NCI-H2029 treated with DMSO at 0.1 percent for 48 hours (cell line): ENCODE data around the gene KHDC1.
"Not testable (repeated sequence)": the region's sequence is repeated elsewhere in the genome, so short reads cannot be mapped to it uniquely, and the experiment has no call there.

Source experiments
- DNase-seq: peaks from one replicate; lab custom pipeline; 2025; lab: John Stamatoyannopoulos, UW

Gene KHDC1, protein sequence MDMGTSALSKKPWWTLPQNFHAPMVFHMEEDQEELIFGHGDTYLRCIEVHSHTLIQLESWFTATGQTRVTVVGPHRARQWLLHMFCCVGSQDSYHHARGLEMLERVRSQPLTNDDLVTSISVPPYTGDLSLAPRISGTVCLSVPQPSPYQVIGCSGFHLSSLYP

DNA sequence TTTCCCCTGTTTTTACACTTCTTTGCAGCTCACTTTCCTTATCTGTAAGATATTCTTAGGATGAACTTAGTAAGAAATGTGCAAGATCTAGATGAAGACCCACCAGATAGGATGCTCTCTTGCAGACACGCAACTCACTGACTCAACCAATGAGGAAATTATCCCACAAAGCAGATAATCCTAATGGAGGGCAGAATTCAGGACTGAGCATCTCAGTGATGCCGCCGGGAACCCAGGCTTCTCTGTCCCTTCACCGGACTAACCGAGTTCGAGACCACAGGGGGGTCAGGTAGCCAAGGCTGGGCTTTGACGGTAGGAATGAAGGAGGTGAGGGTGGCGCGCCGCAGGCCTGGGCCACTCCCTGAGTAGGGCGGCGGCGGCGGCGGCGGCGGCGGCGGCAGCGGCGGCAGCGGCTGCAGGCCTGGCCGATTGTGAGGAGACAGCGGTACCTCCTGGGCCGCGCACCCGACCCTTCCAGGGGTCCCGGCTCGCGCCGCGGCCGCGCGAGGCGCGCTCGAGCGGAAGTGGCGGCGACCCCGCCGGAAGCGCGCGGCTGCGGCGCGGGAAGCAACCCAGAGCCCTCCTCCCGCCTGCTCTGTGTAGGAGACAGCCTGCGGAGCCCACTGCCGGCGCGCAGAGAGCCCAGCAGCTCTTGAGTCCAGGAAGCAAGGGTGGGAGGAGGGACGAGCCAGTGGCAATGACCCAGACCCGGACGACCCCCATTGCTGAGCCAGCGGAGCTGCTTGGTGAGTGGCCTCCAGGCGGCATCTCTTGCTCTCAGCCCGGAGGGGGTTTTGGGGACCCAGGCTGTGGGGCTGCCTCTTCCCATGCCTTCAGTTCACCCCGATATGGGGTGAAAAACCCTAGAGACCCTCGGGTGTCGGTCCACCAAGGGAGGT lies at the start of gene KHDC1:
TSS of gene KHDC1 (minus strand) at position 526 of the 899 bp plus-strand sequence. CDS start 20,679 bp downstream, outside the sequence.
- DNase-seq = peak; percentile 23

DNA sequence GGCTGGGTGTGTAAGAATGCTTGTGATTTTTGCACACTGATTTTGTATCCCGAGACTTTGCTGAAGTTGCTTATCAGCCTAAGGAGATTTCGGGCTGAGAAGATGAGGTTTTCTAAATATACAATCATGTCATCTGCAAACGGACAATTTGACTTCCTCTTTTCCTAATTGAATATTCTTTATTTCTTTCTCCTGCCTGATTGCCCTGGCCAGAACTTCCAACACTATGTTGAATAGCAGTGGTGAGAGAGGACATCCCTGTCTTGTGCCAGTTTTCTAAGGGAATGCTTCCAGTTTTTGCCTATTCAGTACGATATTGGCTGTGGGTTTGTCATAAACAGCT lies 47.5 kb upstream of the KHDC1 start:
- DNase-seq = not testable (repeated sequence)

DNA sequence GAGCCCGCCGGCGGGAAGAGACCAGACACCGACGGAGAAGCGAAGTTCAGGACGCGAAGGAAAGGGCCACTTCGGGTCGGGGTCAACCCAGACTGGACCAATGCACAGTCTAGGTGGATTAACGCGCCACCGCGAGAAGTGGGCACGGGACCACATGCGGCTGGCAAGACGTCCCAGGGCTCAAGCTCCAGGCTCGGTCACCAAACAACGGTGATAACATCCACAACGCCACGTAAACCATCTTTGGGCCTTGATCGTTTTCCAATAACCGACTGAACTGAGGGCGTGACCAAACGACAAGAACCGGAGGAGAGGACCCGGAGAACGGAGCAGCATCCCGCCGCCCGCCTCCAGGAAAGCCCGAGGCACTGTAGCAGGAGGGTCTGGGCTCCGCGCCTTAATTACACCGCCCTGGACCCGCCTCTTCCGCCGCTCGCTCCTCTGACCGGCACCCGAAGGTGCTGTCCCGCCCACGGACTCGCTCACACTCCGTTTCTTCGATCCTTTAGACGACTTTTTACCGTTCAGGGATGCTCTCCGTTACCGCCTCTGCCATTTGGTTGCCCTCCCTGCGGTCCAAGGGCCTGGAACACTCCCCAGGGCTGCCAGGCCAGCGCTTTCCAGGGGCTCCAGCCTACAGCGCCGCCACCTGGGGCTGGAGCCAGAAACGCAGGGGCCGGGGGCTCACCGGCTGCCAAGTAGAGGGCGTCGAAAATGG lies 46.9 kb upstream of the KHDC1 start:
- DNase-seq = peak; percentile 47

DNA sequence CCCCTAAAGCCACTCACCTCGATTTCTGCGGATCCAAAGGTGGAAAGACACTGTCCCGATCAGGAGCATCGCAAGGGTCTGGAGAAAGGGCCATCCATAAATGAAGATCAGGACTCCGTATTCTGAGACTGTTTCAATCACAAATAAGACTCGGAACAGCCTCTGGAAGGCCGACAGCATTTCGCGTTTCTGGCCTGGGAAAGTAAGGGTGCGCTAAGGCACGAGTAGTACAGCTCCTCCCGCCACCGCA lies 46.5 kb upstream of the KHDC1 start:
- DNase-seq = no peak

DNA sequence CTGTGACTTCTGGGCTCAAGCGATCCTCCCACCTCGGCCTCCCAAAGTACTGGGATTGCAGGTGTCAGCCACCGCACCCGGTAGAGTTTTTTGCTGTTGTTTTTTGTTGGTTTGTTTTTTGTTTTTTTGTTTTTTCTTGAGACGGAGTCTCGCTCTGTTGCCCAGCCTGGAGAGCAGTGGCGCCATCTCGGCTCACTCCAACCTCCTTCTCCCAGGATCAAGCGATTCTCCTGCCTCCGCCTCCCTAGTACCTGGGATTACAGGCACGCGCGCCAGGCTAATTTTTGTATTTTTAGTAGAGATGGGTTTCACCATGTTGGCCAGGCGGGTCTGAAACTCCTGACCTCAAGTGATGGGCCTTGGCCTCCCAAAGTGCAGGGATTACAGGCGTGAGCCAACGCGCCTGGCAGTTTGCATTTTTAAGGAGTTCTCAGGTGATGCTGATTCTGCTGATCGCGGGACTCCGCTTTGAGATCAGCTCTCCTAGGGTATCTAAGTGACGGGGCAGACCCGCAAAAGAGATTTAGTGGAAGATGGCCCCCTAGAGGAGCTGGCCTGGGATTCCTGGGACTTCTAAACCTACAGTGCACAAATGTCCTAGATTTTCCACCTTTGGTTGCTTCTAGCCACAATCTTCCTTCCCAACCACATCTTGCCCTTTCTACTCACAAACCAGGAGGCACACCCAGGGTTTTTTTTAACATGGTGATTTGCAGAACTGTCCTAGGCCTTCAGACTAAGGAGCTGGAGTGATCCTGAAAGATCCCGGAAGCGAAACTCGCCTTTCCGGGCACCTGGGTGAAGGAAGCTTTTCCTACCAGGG lies 45.9 kb upstream of the KHDC1 start:
- no peak for DNase-seq

DNA sequence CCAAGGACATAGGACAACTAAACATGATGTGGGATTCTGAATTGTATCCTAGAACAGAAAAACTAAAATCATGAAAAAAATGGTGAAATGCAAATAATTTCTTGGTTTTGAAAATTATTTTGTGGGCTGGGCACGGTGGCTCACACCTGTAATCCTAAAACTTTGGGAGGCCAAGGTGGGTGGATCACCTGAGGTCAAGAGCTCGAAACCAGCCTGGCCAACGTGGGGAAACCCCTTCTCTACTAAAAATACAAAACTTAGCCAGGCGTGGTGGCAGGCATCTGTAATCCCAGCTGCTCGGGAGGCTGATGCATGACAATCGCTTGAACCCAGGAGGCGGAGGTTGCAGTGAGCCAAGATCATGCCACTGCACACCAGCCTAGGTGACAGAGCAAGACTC lies 40.8 kb upstream of the KHDC1 start:
- not testable (repeated sequence) for DNase-seq

DNA sequence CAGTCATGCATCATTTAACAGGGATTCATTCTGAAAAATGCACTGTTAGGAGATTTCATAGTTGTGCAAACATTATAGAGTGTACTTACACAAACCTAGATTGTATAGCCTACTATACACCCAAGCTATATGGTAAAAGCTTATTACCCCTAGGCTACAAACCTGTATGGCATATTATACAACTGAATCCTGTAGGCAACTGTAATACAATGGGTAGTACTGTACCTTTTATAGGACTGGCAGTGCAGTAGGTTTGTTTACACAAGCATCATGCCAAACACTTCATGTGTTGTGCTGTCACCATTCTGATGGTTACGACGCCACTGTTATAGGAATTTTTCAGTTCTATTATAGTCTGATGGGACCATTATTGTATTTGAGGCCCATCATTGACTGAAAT lies 39.3 kb upstream of the KHDC1 start:
- DNase-seq = peak; percentile 8

DNA sequence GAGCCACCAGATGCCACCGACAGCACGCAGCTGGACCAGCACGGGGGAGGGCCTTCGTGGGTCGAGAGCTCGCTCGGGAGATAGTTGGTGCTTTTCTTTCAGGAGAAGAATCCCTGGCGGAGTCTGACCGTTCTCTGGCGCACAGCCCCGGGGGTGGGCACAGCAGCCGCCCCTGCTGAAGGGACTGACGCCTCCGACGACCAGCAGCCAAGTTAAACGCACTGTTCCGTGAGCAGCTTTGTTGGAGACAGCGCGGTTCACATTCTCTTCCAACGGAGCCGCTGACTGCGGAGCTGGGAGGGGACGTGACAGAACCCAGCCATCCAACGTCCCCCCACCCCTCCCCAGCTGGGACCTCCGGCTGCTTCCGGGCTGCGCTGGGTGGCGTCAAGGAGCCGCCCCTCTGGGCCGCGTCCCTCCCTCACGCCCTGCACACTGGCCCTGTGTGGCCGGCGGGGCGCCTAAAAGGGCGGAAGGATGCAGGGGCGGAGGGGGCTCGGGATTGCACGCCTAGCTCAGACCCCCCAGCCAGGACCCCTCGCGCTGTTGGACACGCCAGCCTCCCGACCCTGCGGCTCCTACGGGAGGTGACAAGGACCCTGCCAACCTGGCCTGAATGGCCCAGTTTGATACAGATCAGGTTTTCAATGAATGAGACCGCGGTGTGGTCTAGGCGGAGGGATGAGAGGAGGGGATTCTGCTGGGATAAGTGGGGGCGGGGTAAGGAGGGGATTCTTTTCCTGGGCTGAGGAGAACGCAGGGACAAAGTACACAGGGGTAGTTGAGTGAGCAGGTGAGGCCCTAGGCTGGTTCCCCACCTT lies 36.4 kb upstream of the KHDC1 start:
- no peak for DNase-seq

DNA sequence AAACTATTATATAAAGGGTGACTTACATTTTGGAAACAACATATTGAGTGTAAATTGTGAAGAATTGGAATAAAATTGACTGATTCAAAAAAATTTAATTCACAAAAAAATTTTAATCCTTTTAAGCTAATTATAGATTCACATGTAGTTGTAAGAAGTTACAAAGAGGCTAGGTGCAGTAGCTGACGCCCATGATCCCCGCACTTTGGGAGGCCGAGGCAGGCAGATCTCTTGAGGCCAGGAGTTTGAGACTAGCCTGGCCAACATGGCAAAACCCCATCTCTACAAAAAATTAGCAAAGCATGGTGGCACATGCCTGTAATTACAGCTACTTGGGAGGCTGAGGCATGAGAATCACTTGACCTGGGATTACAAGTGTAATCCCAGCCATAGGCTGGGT lies 30.3 kb upstream of the KHDC1 start:
- no peak for DNase-seq

DNA sequence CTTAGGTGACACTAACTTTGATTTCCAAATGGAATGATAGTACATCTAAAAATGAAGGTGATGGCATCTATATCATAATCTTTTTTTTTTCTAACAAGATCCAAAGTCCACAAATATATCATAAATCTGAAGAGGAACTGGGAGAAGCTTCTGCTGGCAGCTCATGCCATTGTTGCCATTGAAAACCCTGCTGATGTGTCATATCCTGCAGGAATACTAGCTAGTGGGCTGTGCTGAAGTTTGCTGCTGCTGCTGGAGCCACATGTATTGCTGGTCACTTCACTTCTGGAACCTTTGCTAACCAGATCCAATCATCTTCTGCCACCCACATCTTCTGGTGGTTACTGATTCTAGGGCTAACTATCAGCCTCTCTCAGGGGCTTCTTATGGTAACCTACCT lies 27.4 kb upstream of the KHDC1 start:
- no peak for DNase-seq

DNA sequence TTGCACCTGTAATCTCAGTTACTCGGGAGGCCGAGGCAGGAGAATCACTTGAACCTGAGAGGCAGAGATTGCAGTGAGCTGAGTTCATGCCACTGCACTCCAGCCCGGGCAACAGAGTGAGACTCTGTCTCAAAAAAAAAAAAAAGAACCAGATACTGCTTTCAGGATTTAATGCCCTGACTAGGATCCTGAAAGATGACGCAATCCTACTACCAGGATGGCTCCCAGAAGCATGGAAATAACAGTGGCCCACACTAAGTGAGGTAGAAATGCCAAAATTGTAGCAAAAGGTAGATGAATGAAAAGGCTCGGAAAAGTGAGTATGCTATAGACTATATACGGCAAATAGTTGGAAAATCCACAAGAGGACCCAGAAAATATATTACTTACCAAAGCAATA lies 23.8 kb upstream of the KHDC1 start:
- no peak for DNase-seq

DNA sequence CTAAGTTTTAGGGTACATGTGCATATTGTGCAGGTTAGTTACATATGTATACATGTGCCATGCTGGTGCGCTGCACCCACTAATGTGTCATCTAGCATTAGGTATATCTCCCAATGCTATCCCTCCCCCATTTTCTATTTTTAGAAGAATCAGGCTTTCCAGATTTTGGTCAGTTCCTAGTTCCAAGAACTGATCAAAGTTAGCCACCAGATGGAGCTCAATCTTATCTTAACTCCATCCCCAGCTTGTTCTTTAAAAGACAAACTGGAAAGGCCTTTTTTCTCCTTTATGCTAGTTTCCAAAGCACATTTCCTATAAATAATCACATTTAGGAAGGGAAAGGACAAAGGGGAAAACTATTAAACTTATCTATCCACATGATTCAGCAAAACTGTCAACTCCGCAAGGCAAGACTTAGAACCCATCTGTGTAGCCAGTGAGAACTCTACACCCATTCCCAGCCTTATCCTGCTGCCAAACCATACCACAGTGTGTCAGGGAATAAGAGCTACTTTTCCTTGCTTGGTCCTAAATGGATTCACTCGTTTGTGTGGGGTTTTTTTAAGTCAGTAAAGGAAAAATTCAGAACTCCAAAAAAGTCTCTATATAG lies 22.8 kb upstream of the KHDC1 start:
- DNase-seq = no peak

DNA sequence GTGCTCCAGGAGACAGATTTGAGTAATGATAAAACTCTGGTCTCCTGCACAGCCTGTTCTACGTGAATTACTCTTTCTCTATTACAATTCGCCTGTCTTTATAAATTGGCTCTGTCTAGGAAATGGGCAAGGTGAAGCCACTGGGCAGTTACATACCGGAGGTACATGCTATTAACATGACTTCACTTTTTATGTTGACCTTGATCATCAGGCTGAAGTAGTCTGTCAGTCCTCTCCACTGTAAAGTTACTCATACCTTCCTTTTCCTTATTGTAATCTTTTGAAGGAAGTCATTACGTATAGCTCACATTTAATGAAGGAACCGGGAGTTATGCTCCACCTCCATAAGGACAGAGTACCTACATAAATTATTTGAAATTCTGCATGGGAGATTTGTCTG lies 19.9 kb upstream of the KHDC1 start:
- no peak for DNase-seq

DNA sequence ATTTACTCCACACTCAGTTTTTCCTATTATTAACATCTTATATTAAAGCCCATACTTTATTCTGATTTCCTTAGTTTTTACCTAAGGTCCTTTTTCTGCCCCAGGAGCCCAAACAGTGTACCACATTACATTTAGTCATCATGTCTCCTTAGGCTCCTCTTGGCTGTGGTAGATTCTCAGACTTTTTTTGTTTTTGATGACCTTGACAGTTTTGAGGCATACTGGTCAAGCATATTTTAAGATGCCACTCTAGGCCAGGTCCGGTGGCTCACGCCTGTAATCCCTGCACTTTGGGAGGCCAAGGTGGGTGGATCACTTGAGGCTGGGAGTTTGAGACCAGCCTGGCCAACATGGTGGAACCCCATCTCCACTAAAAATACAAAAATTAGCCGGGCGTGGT lies 18.7 kb upstream of the KHDC1 start:
- DNase-seq = not testable (repeated sequence)

DNA sequence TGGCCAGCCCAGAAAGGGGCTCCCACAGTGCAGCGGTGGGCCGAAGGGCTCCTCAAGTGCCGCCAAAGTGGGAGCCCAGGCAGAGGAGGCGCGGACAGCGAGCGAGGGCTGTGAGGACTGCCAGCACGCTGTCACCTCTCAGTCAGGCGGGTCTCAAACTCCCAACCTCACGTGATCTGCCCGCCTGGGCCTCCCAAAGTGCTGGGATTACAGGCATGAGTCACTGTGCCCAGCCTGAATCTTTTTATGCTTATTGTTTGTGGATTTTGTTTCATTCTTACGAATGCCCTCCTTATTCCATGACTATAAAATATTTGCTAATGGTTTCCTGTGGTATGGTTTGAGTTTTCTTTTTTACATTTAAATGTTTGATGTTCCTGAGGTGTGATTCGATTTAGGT lies 6.3 kb upstream of the KHDC1 start:
- not testable (repeated sequence) for DNase-seq

DNA sequence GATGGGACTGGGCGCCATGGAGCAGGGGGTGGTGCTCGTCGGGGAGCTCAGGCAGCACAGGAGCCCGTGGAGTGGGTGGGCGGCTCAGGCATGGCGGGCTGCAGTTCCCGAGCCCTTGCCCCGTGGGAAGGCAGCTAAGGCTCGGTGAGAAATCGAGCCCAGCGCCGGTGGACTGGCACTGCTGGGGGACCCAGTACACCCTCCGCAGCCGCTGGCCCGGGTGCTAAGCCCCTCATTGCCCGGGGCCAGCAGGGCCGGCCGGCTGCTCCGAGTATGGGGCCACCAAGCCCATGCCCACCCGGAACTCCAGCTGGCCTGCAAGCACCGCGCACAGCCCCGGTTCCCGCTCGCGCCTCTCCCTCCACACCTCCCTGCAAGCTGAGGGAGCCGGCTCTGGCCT lies 5.9 kb upstream of the KHDC1 start:
- DNase-seq = not testable (repeated sequence)

DNA sequence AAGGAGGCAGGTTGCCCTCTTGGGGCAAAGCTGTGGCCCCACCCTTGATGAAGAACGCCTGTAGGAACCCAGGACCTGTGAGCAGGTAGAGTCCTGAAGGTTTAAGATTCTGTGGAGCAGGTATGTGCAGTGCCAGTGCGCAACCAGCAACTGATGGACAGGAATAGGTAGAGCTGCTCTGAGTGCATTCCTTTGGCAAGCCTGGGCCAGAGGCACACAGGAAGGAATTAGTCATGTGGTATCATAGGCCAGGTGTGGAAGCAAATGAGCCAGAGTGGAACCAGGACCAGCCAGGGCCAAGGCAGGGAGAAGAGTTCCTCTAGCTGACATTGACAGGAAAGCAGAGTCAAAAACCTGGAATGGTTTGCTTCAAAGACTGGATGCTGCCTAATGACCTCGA lies 1.4 kb upstream of the KHDC1 start:
- no peak for DNase-seq

DNA sequence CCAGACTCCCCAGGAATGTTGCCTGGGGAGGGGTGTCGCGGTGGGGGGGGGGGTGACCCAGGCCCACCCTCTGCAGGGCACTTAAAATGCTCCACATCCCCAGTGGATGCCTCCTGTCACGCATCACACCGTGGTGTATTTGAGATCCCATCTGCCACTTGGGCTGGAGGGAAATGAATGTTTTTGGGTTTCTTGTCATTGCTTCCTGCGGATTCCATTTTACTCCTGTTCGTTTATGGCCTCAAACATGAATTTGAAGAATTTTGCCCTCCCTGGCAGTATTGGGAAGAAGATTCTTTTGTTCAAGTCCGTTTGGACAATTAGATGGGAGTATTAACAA lies 544 bp upstream of the KHDC1 start:
- no peak for DNase-seq

DNA sequence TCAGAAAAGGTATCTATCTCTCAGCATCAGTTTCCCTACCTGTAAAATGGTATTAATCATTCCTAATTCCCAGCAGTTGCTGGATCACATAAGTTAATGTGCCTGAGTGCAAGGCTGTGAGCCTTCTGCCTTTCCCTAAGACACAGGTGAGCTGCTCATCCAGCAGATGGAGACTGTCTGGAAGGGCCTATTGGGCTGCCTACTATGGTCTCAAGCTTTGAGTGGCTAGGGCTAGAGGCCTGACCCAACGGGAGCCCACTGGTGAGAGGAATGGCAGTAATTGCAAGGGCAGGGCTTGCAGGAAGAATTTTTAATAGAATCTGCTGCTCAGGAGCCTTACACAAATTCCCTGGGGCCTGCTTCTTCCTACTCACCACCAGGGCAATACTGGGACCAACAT lies 4.3 kb downstream of the KHDC1 start:
- no peak for DNase-seq

DNA sequence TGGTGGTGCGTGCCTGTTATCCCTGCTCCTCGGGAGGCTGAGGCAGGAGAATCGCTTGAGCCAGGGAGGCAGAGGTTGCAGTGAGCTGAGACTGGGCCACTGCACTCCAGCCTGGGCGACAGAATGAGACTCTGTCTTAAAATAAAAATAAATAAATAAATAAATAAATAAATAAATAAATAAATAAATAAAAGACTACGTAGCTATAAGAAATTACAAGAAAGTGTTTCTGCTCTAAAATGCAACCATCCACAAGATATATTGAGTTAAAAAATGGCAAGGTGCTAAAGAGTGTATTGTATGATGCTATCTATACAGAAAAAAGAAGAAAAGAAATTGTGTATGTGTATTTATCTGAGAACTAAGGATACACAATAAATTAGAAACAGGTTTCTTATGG lies 8.7 kb downstream of the KHDC1 start:
- DNase-seq = not testable (repeated sequence)

DNA sequence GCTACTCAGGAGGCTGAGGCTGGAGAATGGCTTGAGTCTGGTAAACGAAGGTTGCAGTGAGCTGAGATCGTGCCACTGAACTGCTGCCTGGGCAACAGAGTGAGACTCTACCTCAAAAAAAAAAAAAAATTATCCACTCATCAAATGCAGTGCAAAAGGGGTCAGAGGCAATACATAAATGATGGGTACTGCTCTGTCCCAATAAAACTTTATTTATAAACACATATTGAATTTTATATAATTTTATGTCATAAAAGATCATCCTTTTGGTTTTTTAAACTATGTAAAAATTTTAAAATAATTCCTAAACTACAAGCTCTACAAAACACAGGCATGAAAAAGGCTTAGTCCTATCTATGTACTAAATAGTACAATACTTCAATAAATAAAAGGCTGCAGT lies 10.3 kb downstream of the KHDC1 start:
- no peak for DNase-seq
